NT2/D1 (cell line): Measurements from ENCODE around the gene FAM187B.

Experiments
- SUZ12 ChIP-seq: IDR thresholded peaks from 2 replicates; pipeline ENCODE4 v1.6.1; 2011; ENCODE audit not compliant: insufficient read length, insufficient read depth; ENCODE audit errors: extremely low read depth
- YY1 ChIP-seq: IDR thresholded peaks from 2 replicates; pipeline ENCODE4 v1.6.1; 2011; ENCODE audit not compliant: insufficient read length, insufficient read depth
- ZNF274 ChIP-seq: IDR thresholded peaks from 2 replicates; pipeline ENCODE4 v1.6.1; 2011; ENCODE audit warnings: mild to moderate bottlenecking, low read depth, low read length

- TF ChIP-seq YY1 = no peak
- no peak for TF ChIP-seq ZNF274
- TF ChIP-seq SUZ12 = no peak
These were observed 21.5 kb upstream of the FAM187B start for GRCh38 chr19:35249848-35250711.
